ENCODE measurements around the gene GDF11.

The GDF11 gene

GRCh38 chr12:55697686-55698085, 45.2 kb upstream of the GDF11 start:
- no peak overlapping the region for H3K4me3 ChIP-seq (ENCODE audit: insufficient read length, low read depth)
- no peak for TF ChIP-seq YY1 (IDR thresholded peaks at IDR 0.05; ENCODE audit: insufficient read depth, insufficient read length)
- no peak for TF ChIP-seq ZNF274 (IDR thresholded peaks at IDR 0.05; ENCODE audit: low read depth, low read length)
- no peak for TF ChIP-seq SUZ12 (IDR thresholded peaks at IDR 0.05; ENCODE audit: extremely low read depth, insufficient read depth, insufficient read length)
- no peaks in the 10 kb centered on the region for H3K4me1 ChIP-seq (ENCODE audit: insufficient read depth, insufficient read length)

GRCh38 chr12:55698241-55698955, 44.5 kb upstream of the GDF11 start:
- Histone ChIP-seq H3K4me1 (ENCODE audit: insufficient read depth, insufficient read length) (no peaks in the 10 kb centered on the region), H3K4me3 (ENCODE audit: insufficient read length, low read depth) (no peak overlapping the region), H3K36me3 (ENCODE audit: insufficient read depth, insufficient read length, low read length) (peaks cover 53% of the 10 kb centered on the region), H3K9ac (ENCODE audit: insufficient read length, low read depth) (no peak overlapping the region), H3K27me3 (ENCODE audit: insufficient read depth, insufficient read length) (no peaks in the 10 kb centered on the region), H3K9me3 (ENCODE audit: insufficient read depth, low read length) (no peaks in the 10 kb centered on the region)
- no peak for DNase-seq (ENCODE audit: low read depth, low spot score)
- TF ChIP-seq SUZ12 (IDR thresholded peaks at IDR 0.05; ENCODE audit: extremely low read depth, insufficient read depth, insufficient read length) (no peak), ZNF274 (IDR thresholded peaks at IDR 0.05; ENCODE audit: low read depth, low read length) (no peak), YY1 (IDR thresholded peaks at IDR 0.05; ENCODE audit: insufficient read depth, insufficient read length) (no peak)

More at GRCh38 chr12:55697686-55698085, 45.2 kb upstream of the GDF11 start:
- Histone ChIP-seq H3K36me3 (ENCODE audit: insufficient read depth, insufficient read length, low read length) (peaks cover 54% of the 10 kb centered on the region), H3K9ac (ENCODE audit: insufficient read length, low read depth) (no peak overlapping the region), H3K9me3 (ENCODE audit: insufficient read depth, low read length) (no peaks in the 10 kb centered on the region), H3K27me3 (ENCODE audit: insufficient read depth, insufficient read length) (no peaks in the 10 kb centered on the region)
- DNase-seq (ENCODE audit: low read depth, low spot score), result no peak

- Histone ChIP-seq H3K27me3 (ENCODE audit: insufficient read depth, insufficient read length) (no peaks in the 10 kb centered on the region), H3K9me3 (ENCODE audit: insufficient read depth, low read length) (no peaks in the 10 kb centered on the region), H3K9ac (ENCODE audit: insufficient read length, low read depth) (no peak overlapping the region), H3K4me1 (ENCODE audit: insufficient read depth, insufficient read length) (no peaks in the 10 kb centered on the region), H3K4me3 (ENCODE audit: insufficient read length, low read depth) (no peak overlapping the region), H3K36me3 (ENCODE audit: insufficient read depth, insufficient read length, low read length) (peaks cover 47% of the 10 kb centered on the region)
- TF ChIP-seq YY1 (IDR thresholded peaks at IDR 0.05; ENCODE audit: insufficient read depth, insufficient read length) (no peak), ZNF274 (IDR thresholded peaks at IDR 0.05; ENCODE audit: low read depth, low read length) (no peak), SUZ12 (IDR thresholded peaks at IDR 0.05; ENCODE audit: extremely low read depth, insufficient read depth, insufficient read length) (no peak)
- no peak for DNase-seq (ENCODE audit: low read depth, low spot score)
Measured at GRCh38 chr12:55698965-55699364, 44.0 kb upstream of the GDF11 start.

- Histone ChIP-seq H3K9me3 (ENCODE audit: insufficient read depth, low read length) (no peaks in the 10 kb centered on the region), H3K4me3 (ENCODE audit: insufficient read length, low read depth) (no peak overlapping the region), H3K4me1 (ENCODE audit: insufficient read depth, insufficient read length) (no peaks in the 10 kb centered on the region), H3K27me3 (ENCODE audit: insufficient read depth, insufficient read length) (no peaks in the 10 kb centered on the region), H3K36me3 (ENCODE audit: insufficient read depth, insufficient read length, low read length) (peaks cover 44% of the 10 kb centered on the region), H3K9ac (ENCODE audit: insufficient read length, low read depth) (no peak overlapping the region)
- no peak for TF ChIP-seq SUZ12 (IDR thresholded peaks at IDR 0.05; ENCODE audit: extremely low read depth, insufficient read depth, insufficient read length)
- TF ChIP-seq ZNF274 (IDR thresholded peaks at IDR 0.05; ENCODE audit: low read depth, low read length), result no peak
- TF ChIP-seq YY1 (IDR thresholded peaks at IDR 0.05; ENCODE audit: insufficient read depth, insufficient read length), result no peak
- no peak for DNase-seq (ENCODE audit: low read depth, low spot score)
Measured at GRCh38 chr12:55699471-55700055, 43.4 kb upstream of the GDF11 start.

GRCh38 chr12:55700255-55701018, 42.5 kb upstream of the GDF11 start:
- Histone ChIP-seq H3K4me1 (ENCODE audit: insufficient read depth, insufficient read length) (no peaks in the 10 kb centered on the region), H3K9ac (ENCODE audit: insufficient read length, low read depth) (no peak overlapping the region), H3K4me3 (ENCODE audit: insufficient read length, low read depth) (no peak overlapping the region), H3K9me3 (ENCODE audit: insufficient read depth, low read length) (no peaks in the 10 kb centered on the region), H3K27me3 (ENCODE audit: insufficient read depth, insufficient read length) (no peaks in the 10 kb centered on the region), H3K36me3 (ENCODE audit: insufficient read depth, insufficient read length, low read length) (peaks cover 37% of the 10 kb centered on the region)
- no peak for DNase-seq (ENCODE audit: low read depth, low spot score)
- TF ChIP-seq ZNF274 (IDR thresholded peaks at IDR 0.05; ENCODE audit: low read depth, low read length) (no peak), YY1 (IDR thresholded peaks at IDR 0.05; ENCODE audit: insufficient read depth, insufficient read length) (no peak), SUZ12 (IDR thresholded peaks at IDR 0.05; ENCODE audit: extremely low read depth, insufficient read depth, insufficient read length) (no peak)

GRCh38 chr12:55702861-55703260, 40.1 kb upstream of the GDF11 start:
- no peak overlapping the region for H3K4me3 ChIP-seq (ENCODE audit: insufficient read length, low read depth)
- H3K4me1 ChIP-seq (ENCODE audit: insufficient read depth, insufficient read length), result peaks cover 5% of the 10 kb centered on the region
- no peaks in the 10 kb centered on the region for H3K9me3 ChIP-seq (ENCODE audit: insufficient read depth, low read length)
- H3K36me3 ChIP-seq (ENCODE audit: insufficient read depth, insufficient read length, low read length), result peaks cover 19% of the 10 kb centered on the region
- H3K9ac ChIP-seq (ENCODE audit: insufficient read length, low read depth), result no peak overlapping the region
- TF ChIP-seq YY1 (IDR thresholded peaks at IDR 0.05; ENCODE audit: insufficient read depth, insufficient read length) (no peak), ZNF274 (IDR thresholded peaks at IDR 0.05; ENCODE audit: low read depth, low read length) (no peak), SUZ12 (IDR thresholded peaks at IDR 0.05; ENCODE audit: extremely low read depth, insufficient read depth, insufficient read length) (no peak)
- no peak for DNase-seq (ENCODE audit: low read depth, low spot score)
- peaks cover 11% of the 10 kb centered on the region for H3K27me3 ChIP-seq (ENCODE audit: insufficient read depth, insufficient read length)

GRCh38 chr12:55703288-55703687, 39.6 kb upstream of the GDF11 start:
- Histone ChIP-seq H3K27me3 (ENCODE audit: insufficient read depth, insufficient read length) (peaks cover 11% of the 10 kb centered on the region), H3K36me3 (ENCODE audit: insufficient read depth, insufficient read length, low read length) (peaks cover 19% of the 10 kb centered on the region), H3K4me3 (ENCODE audit: insufficient read length, low read depth) (no peak overlapping the region), H3K9me3 (ENCODE audit: insufficient read depth, low read length) (no peaks in the 10 kb centered on the region), H3K9ac (ENCODE audit: insufficient read length, low read depth) (no peak overlapping the region), H3K4me1 (ENCODE audit: insufficient read depth, insufficient read length) (peaks cover 5% of the 10 kb centered on the region)
- TF ChIP-seq SUZ12 (IDR thresholded peaks at IDR 0.05; ENCODE audit: extremely low read depth, insufficient read depth, insufficient read length) (no peak), ZNF274 (IDR thresholded peaks at IDR 0.05; ENCODE audit: low read depth, low read length) (no peak), YY1 (IDR thresholded peaks at IDR 0.05; ENCODE audit: insufficient read depth, insufficient read length) (no peak)
- DNase-seq (ENCODE audit: low read depth, low spot score), result no peak
